Measurements from ENCODE around the gene TUBA3E. TPM values are rescaled to one million over a fixed set of nuclear protein-coding genes. Genes with fewer than 3 reads are reported as not detected.
"Not testable (repeated sequence)": the region's sequence is repeated elsewhere in the genome, so short reads cannot be mapped to it uniquely, and the experiment has no call there.

TUBA3E gene
- total and polyA plus RNA-seq, 4 donors, result 1.3 TPM; not detected in 3

DNA sequence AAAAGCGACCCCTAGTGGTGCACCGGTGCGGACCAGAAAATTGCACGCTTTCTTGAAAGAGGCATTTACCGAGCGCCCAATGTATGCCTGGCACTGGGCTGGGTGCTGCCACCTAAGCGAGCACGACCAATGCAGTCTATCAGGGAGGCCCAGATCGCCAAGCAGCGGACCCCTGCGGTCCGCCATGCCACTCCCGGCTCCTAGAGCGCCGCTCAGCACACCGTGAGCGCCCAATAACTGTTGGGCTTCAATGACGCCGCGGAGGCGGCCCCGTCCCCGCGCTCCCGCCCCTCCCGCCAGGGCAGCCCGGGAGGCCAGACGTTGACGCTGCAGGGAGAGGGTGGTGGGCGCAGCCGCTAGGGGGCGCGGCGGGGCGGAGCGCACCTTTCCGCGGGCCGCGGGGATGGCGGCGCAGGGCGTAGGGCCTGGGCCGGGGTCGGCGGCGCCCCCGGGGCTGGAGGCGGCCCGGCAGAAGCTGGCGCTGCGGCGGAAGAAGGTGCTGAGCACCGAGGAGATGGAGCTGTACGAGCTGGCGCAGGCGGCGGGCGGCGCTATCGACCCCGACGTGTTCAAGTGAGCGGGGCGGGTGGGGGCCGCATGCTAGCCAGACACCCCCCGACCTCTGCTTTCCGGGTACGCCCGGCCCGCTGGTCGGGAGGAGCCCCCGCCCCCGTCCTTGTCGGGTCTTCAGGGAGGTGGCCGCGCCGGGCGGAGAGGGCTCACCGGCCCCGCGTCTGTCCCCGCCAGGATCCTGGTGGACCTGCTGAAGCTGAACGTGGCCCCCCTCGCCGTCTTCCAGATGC, 16.2 kb downstream of the TUBA3E start, which contains the start of gene MZT2B:
MZT2B (plus strand) TSS at position 383 of the 803 bp plus-strand sequence; CDS start at position 404, 21 bp downstream.
- not testable (repeated sequence) for H3K9me3 ChIP-seq (ENCODE audit: control insufficient read depth, low read length); H3K4me1 ChIP-seq (ENCODE audit: control insufficient read depth in 1 of 2, insufficient read depth in 2 of 2, low read length in 2 of 2); H3K36me3 ChIP-seq (ENCODE audit: control insufficient read depth in 1 of 2, insufficient read depth in 2 of 2, low read length in 1 of 2); H3K27me3 ChIP-seq (ENCODE audit: control insufficient read depth in 1 of 2, insufficient read depth in 2 of 2, low read length in 1 of 2)
- intact Hi-C loops (cut with DNase I), result loop anchor here (5.0 to 10.0 kb wide), 3 partner anchors 150 to 1303 kb away; no protein-coding TSS in a partner anchor
- Histone ChIP-seq H3K27ac (ENCODE audit: low read depth in 1 of 2, low read length in 2 of 2) (peak within 1 kb of the TSS; percentile 22 to 57), H3K4me3 (ENCODE audit: low read length in 2 of 2) (peak within 1 kb of the TSS; percentile 77 to 92)
- DNase-seq (peak; percentile 93 to 96), ATAC-seq (ENCODE audit: low FRiP score) (peak; percentile 96)
- 0% methylated on average over 29 to 83 of the region's 86 CpGs for WGBS, 2 donors

DNA sequence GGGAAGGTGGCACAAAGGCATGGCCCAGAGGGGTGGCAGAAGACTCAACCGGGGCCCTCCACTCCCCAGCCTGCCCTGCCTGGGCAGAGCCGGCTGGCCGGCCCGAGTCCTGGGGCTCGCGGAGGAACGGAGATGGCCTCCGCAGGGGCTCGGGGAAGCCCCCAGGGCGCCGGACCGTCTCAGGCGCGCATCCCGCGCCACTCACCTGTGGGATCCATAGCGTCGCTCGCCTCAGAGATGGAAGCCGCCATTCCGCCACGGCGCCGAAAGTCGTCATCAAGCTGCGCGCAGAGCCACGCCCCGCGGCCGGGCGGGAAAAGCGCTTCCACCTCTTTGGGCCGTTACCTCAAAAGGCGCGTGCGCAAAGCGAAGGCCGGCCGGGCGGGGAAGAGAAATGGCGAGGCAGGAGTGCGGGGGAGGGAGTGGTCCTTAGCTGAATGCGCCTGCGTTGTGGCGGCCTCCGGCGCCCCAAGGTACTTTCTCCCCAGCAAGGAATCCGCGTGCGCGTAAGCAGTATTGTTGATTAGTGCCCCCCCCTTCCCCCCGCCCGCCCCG, 16.8 kb downstream of the TUBA3E start, which contains the start of gene SMPD4:
SMPD4 (minus strand) TSS at position 278 of the 555 bp plus-strand sequence. CDS start 5,010 bp downstream, outside the sequence.
- DNase-seq, result peak; percentile 99 to 100
- Histone ChIP-seq H3K4me1 (ENCODE audit: control insufficient read depth in 1 of 2, insufficient read depth in 2 of 2, low read length in 2 of 2) (no peaks in the 10 kb centered on the region), H3K27me3 (ENCODE audit: control insufficient read depth in 1 of 2, insufficient read depth in 2 of 2, low read length in 1 of 2) (no peaks in the 10 kb centered on the region), H3K36me3 (ENCODE audit: control insufficient read depth in 1 of 2, insufficient read depth in 2 of 2, low read length in 1 of 2) (no peaks in the 10 kb centered on the region), H3K4me3 (ENCODE audit: low read length in 2 of 2) (peak within 1 kb of the TSS; percentile 77 to 92), H3K27ac (ENCODE audit: low read depth in 1 of 2, low read length in 2 of 2) (peak within 1 kb of the TSS; percentile 22 to 57), H3K9me3 (ENCODE audit: control insufficient read depth, low read length) (no peaks in the 10 kb centered on the region)
- 0% methylated on average over 52 to 55 of the region's 55 CpGs for WGBS, 2 donors
- ATAC-seq (ENCODE audit: low FRiP score), result peak; percentile 98
- intact Hi-C loops (cut with DNase I), result loop anchor here (5.0 to 10.0 kb wide), 3 partner anchors 151 to 1303 kb away; no protein-coding TSS in a partner anchor

DNA sequence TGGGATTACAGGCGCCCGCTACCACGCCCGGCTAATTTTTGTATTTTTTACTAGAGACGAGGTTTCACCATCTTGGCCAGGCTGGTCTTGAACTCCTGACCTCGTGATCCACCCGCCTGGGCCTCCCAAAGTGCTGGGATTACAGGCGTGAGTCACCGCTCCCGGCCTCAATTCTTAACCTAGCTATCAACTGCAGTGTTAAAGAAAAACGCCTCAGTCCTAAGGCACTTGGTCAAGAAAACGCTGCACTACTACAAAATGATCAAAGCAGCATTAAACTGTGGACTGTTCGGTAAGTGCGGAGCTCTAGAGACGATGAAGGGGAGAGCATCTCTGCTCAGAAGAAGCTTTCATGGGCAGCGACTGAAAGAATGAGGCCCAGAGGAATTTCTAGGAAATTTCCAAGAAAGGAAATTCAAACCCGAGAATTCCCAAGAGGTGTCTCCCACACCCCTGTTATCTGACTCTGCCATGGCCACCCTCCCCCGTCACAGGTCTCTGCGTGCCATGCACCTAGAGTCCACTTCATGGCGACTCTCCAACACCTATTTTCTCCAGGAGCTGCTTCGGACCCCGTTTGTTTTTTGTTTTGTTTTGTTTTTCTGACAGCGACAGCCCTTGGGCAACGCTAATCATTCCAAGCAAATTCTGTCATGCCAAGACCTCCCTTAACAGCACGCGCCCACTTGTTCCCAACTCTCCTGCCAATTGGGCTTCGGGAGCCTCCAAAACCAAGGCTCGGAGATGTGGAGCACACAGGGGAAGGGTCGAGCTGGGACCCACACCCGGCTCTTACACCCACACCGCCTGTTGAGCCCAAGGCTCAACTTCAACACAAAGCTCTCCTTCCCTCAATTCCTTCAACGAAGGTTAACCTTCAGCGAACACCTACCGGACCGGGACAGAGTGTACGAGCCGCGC, 17.6 kb downstream of the TUBA3E start:
- H3K9me3 ChIP-seq (ENCODE audit: control insufficient read depth, low read length); H3K4me1 ChIP-seq (ENCODE audit: control insufficient read depth in 1 of 2, insufficient read depth in 2 of 2, low read length in 2 of 2); H3K36me3 ChIP-seq (ENCODE audit: control insufficient read depth in 1 of 2, insufficient read depth in 2 of 2, low read length in 1 of 2); ATAC-seq (ENCODE audit: low FRiP score); H3K27me3 ChIP-seq (ENCODE audit: control insufficient read depth in 1 of 2, insufficient read depth in 2 of 2, low read length in 1 of 2): not testable (repeated sequence)
- Histone ChIP-seq H3K27ac (ENCODE audit: low read depth in 1 of 2, low read length in 2 of 2) (peak overlapping the region; percentile 9 to 38), H3K4me3 (ENCODE audit: low read length in 2 of 2) (peak overlapping the region; percentile 77 to 92)
- 25 to 26% methylated on average over 38 of the region's 38 CpGs for WGBS, 2 donors
- DNase-seq, result peak in 1 of 2 donors; percentile 79
- intact Hi-C loops (cut with DNase I), result loop anchor here (5.0 to 10.0 kb wide), 3 partner anchors 152 to 1304 kb away; no protein-coding TSS in a partner anchor

- ATAC-seq (ENCODE audit: low FRiP score); H3K27me3 ChIP-seq (ENCODE audit: control insufficient read depth in 1 of 2, insufficient read depth in 2 of 2, low read length in 1 of 2); H3K4me1 ChIP-seq (ENCODE audit: control insufficient read depth in 1 of 2, insufficient read depth in 2 of 2, low read length in 2 of 2); H3K36me3 ChIP-seq (ENCODE audit: control insufficient read depth in 1 of 2, insufficient read depth in 2 of 2, low read length in 1 of 2); intact Hi-C loops (cut with DNase I); H3K4me3 ChIP-seq (ENCODE audit: low read length in 2 of 2); H3K27ac ChIP-seq (ENCODE audit: low read depth in 1 of 2, low read length in 2 of 2); H3K9me3 ChIP-seq (ENCODE audit: control insufficient read depth, low read length): not testable (repeated sequence)
- WGBS, 2 donors, result 86 to 93% methylated on average over 5 of the region's 5 CpGs
- DNase-seq, result peak in 1 of 2 donors; percentile 20
These were observed 23.4 kb downstream of the TUBA3E start for GRCh38 chr2:130174866-130175265.

GRCh38 chr2:130169896-130170295, 28.3 kb downstream of the TUBA3E start:
- Histone ChIP-seq H3K4me1 (ENCODE audit: control insufficient read depth in 1 of 2, insufficient read depth in 2 of 2, low read length in 2 of 2) (no peaks in the 10 kb centered on the region), H3K9me3 (ENCODE audit: control insufficient read depth, low read length) (no peaks in the 10 kb centered on the region), H3K4me3 (ENCODE audit: low read length in 2 of 2) (no peak overlapping the region), H3K36me3 (ENCODE audit: control insufficient read depth in 1 of 2, insufficient read depth in 2 of 2, low read length in 1 of 2) (peaks cover 0 to 5% of the 10 kb centered on the region in 2 donors), H3K27me3 (ENCODE audit: control insufficient read depth in 1 of 2, insufficient read depth in 2 of 2, low read length in 1 of 2) (no peaks in the 10 kb centered on the region), H3K27ac (ENCODE audit: low read depth in 1 of 2, low read length in 2 of 2) (no peak overlapping the region)
- intact Hi-C loops (cut with DNase I), result no loop called here
- no peak for DNase-seq
- WGBS, 2 donors, result 94% methylated on average over 7 of the region's 7 CpGs
- ATAC-seq (ENCODE audit: low FRiP score), result no peak

- H3K4me1 ChIP-seq (ENCODE audit: control insufficient read depth in 1 of 2, insufficient read depth in 2 of 2, low read length in 2 of 2); ATAC-seq (ENCODE audit: low FRiP score); H3K27ac ChIP-seq (ENCODE audit: low read depth in 1 of 2, low read length in 2 of 2); H3K9me3 ChIP-seq (ENCODE audit: control insufficient read depth, low read length); H3K27me3 ChIP-seq (ENCODE audit: control insufficient read depth in 1 of 2, insufficient read depth in 2 of 2, low read length in 1 of 2); intact Hi-C loops (cut with DNase I); H3K36me3 ChIP-seq (ENCODE audit: control insufficient read depth in 1 of 2, insufficient read depth in 2 of 2, low read length in 1 of 2); H3K4me3 ChIP-seq (ENCODE audit: low read length in 2 of 2); DNase-seq: not testable (repeated sequence)
- WGBS, 2 donors, result 92 to 96% methylated on average over 3 of the region's 3 CpGs
These were observed 29.1 kb downstream of the TUBA3E start for GRCh38 chr2:130169163-130169562.

DNA sequence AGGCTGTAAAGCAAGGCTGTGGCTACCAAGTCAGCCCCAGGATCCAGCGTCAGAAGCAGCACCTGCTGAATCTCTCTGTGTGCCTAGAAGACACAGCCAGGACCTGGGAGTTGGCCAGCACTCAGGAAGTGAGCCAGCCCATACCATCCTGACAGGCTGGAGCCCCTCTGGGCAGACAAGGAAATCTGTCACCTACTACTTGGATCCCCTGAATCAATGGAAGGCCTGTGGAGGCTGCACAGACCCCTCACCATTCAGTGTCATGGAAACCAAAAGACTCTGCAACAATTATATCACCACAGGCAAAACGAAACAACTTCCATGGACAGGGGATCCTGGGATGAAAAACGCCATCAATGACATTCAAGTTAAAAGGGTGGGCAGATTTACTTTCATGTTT, 31.6 kb downstream of the TUBA3E start:
- H3K27ac ChIP-seq (ENCODE audit: low read depth in 1 of 2, low read length in 2 of 2); H3K27me3 ChIP-seq (ENCODE audit: control insufficient read depth in 1 of 2, insufficient read depth in 2 of 2, low read length in 1 of 2); H3K36me3 ChIP-seq (ENCODE audit: control insufficient read depth in 1 of 2, insufficient read depth in 2 of 2, low read length in 1 of 2); H3K4me1 ChIP-seq (ENCODE audit: control insufficient read depth in 1 of 2, insufficient read depth in 2 of 2, low read length in 2 of 2); H3K4me3 ChIP-seq (ENCODE audit: low read length in 2 of 2); DNase-seq; intact Hi-C loops (cut with DNase I); H3K9me3 ChIP-seq (ENCODE audit: control insufficient read depth, low read length); ATAC-seq (ENCODE audit: low FRiP score): not testable (repeated sequence)
- 84 to 87% methylated on average over 3 of the region's 3 CpGs for WGBS, 2 donors

GRCh38 chr2:130165293-130166016, 32.8 kb downstream of the TUBA3E start:
- no peak for ATAC-seq (ENCODE audit: low FRiP score)
- no peaks in the 10 kb centered on the region for H3K27me3 ChIP-seq (ENCODE audit: control insufficient read depth in 1 of 2, insufficient read depth in 2 of 2, low read length in 1 of 2)
- H3K4me1 ChIP-seq (ENCODE audit: control insufficient read depth in 1 of 2, insufficient read depth in 2 of 2, low read length in 2 of 2), result no peaks in the 10 kb centered on the region
- DNase-seq, result no peak
- peaks cover 0 to 8% of the 10 kb centered on the region in 2 donors for H3K36me3 ChIP-seq (ENCODE audit: control insufficient read depth in 1 of 2, insufficient read depth in 2 of 2, low read length in 1 of 2)
- intact Hi-C loops (cut with DNase I), result no loop called here
- 93 to 97% methylated on average over 8 of the region's 8 CpGs for WGBS, 2 donors
- no peak overlapping the region for H3K4me3 ChIP-seq (ENCODE audit: low read length in 2 of 2)
- no peaks in the 10 kb centered on the region for H3K9me3 ChIP-seq (ENCODE audit: control insufficient read depth, low read length)
- no peak overlapping the region for H3K27ac ChIP-seq (ENCODE audit: low read depth in 1 of 2, low read length in 2 of 2)
